Ascending aorta (tissue), 2 donors: Measurements from ENCODE around the gene OR8H3. TPM values are rescaled to one million over a fixed set of nuclear protein-coding genes. Genes with fewer than 3 reads are reported as not detected.
"Not testable (repeated sequence)": the region's sequence is repeated elsewhere in the genome, so short reads cannot be mapped to it uniquely, and the experiment has no call there.

ENCODE experiments used
- DNase-seq, 2 donors: peaks; one replicate each; pipeline ENCODE4 v3.0.0-alpha.2; 2019; ENCODE audit warnings: low spot score in 2 of 2
- H3K27ac ChIP-seq, 2 donors: fragments of 200-600 bp; sonication (generic); one replicate each; pipeline ENCODE4 v1.5.1; 2016 to 2017; ENCODE audit warnings: mild to moderate bottlenecking in 1 of 2
- H3K27me3 ChIP-seq: fragments of 200-600 bp; sonication (generic); one replicate; pipeline ENCODE4 v1.5.1; 2017
- H3K36me3 ChIP-seq, 2 donors: fragments of 200-600 bp; sonication (generic); one replicate each; pipeline ENCODE4 v1.5.1; 2016
- H3K4me1 ChIP-seq, 2 donors: fragments of 200-600 bp; sonication (generic); one replicate each; pipeline ENCODE4 v1.5.1; 2016 to 2017; ENCODE audit warnings: mild to moderate bottlenecking in 1 of 2
- H3K4me3 ChIP-seq, 2 donors: fragments of 200-600 bp; sonication (generic); one replicate each; pipeline ENCODE4 v1.5.1; 2016 to 2017; ENCODE audit warnings: mild to moderate bottlenecking in 1 of 2
- H3K9me3 ChIP-seq, 2 donors: fragments of 200-600 bp; sonication (generic); one replicate each; pipeline ENCODE4 v1.5.1; 2016
- intact Hi-C: fragments of 100-400 bp; cut with DNase I; formaldehyde crosslinking; loops from one replicate; pipeline ENCODE4 v1.15.1; 2023
- total RNA-seq: library from RNA; depleted of rRNA; stranded (reverse); fragments of >200 nt; gene quantifications from one replicate; pipeline ENCODE4 v1.1.0, GENCODE V29; 2016
- TF ChIP-seq, protein P1 (sequence below), 3 experiments: fragments of 200-600 bp in 2 of 3; fragments of 450-650 bp in 1 of 3; sonication (generic) in 2 of 3; IDR thresholded peaks; one replicate each; pipeline ENCODE4 v1.5.1; 2016 to 2019; ENCODE audit warnings: antibody characterized with exemption in 3 of 3, mild to moderate bottlenecking in 1 of 3, moderate library complexity in 1 of 3

Gene OR8H3
- not detected for total RNA-seq

- H3K27me3 ChIP-seq = no peaks in the 10 kb centered on the region
- no peaks in the 10 kb centered on the region for H3K36me3 ChIP-seq
- H3K27ac ChIP-seq = no peak within 1 kb of the TSS
- no peak for DNase-seq
- TF ChIP-seq, protein P1, sequence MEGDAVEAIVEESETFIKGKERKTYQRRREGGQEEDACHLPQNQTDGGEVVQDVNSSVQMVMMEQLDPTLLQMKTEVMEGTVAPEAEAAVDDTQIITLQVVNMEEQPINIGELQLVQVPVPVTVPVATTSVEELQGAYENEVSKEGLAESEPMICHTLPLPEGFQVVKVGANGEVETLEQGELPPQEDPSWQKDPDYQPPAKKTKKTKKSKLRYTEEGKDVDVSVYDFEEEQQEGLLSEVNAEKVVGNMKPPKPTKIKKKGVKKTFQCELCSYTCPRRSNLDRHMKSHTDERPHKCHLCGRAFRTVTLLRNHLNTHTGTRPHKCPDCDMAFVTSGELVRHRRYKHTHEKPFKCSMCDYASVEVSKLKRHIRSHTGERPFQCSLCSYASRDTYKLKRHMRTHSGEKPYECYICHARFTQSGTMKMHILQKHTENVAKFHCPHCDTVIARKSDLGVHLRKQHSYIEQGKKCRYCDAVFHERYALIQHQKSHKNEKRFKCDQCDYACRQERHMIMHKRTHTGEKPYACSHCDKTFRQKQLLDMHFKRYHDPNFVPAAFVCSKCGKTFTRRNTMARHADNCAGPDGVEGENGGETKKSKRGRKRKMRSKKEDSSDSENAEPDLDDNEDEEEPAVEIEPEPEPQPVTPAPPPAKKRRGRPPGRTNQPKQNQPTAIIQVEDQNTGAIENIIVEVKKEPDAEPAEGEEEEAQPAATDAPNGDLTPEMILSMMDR (IDR thresholded peaks at IDR 0.05) = no peak
- H3K9me3 ChIP-seq = no peaks in the 10 kb centered on the region
- H3K4me3 ChIP-seq = no peak within 1 kb of the TSS
- intact Hi-C loops = no loop called here
- no peaks in the 10 kb centered on the region for H3K4me1 ChIP-seq
Observed at GRCh38 chr11:56122073-56122472, at the start of gene OR8H3. OR8H3 (plus strand) TSS chr11:56122373; CDS start chr11:56122373, 0 bp downstream.

DNA sequence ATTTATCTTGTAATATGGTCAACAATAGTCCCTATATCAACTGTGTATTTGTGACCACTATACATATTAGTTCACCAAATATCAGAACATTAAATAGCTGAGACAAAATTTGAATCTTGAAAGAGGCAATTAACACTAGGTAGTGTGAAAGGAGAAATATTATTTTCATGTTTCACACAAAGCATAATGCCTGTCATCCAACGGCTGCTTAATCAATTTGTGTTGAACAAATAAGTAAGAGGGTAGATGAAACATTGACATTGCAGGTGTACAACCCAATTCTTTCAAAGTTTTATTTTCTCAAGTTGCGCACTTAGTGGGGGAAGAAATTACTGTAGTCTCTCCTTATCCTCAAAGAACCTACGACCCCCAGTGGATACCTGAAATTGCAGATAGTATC, 32.5 kb upstream of the OR8H3 start:
- Histone ChIP-seq H3K4me3 (no peak overlapping the region), H3K9me3 (no peaks in the 10 kb centered on the region), H3K36me3 (no peaks in the 10 kb centered on the region), H3K27me3 (no peaks in the 10 kb centered on the region), H3K27ac (no peak overlapping the region), H3K4me1 (no peaks in the 10 kb centered on the region)
- intact Hi-C loops = no loop called here
- DNase-seq = no peak
- TF ChIP-seq, protein P1 (IDR thresholded peaks at IDR 0.05) = no peak

- TF ChIP-seq, protein P1 (IDR thresholded peaks at IDR 0.05) = no peak
- H3K9me3 ChIP-seq = no peaks in the 10 kb centered on the region
- H3K27ac ChIP-seq = no peak within 1 kb of the TSS
- no peaks in the 10 kb centered on the region for H3K4me1 ChIP-seq
- no peaks in the 10 kb centered on the region for H3K36me3 ChIP-seq
- intact Hi-C loops = no loop called here
- no peak within 1 kb of the TSS for H3K4me3 ChIP-seq
- H3K27me3 ChIP-seq = no peaks in the 10 kb centered on the region
- DNase-seq = no peak
Observed at GRCh38 chr11:56093008-56093407, 29.2 kb upstream of the OR8H3 start, which contains the start of gene OR8I2. OR8I2 (plus strand) TSS chr11:56093308; CDS start chr11:56093308, 0 bp downstream.

DNA sequence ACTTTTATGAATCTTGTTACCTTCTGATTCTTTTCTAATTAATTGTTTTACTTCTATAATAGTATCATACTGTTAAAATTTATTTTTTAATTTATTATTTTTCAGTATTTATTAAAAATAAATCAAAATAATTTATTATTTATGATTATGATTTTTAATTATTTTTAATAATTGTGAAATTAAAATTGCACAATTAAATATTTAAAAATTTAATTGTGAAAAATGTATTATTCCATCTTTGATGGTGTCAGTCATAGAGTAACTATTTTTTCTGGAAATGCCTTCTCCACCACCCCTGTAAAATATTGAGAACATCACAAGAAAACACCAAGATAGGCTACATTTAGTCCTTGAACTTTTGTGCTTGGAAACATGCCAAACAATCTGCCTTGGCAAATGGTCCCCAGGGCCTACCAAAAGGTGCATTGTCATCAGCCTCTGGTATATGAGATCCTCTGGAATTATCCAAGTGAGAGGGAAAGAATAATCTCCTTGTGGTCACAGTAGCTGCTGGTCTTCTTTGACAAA, 18.9 kb upstream of the OR8H3 start, which contains the start of gene OR8H2:
Gene OR8H2 (plus strand): TSS at position 478 of the 528 bp plus-strand sequence. CDS start 1,356 bp downstream, outside the sequence.
- TF ChIP-seq, protein P1 (IDR thresholded peaks at IDR 0.05) = no peak
- H3K27me3 ChIP-seq = no peaks in the 10 kb centered on the region
- no peak for DNase-seq
- intact Hi-C loops = no loop called here
- no peaks in the 10 kb centered on the region for H3K9me3 ChIP-seq
- no peaks in the 10 kb centered on the region for H3K4me1 ChIP-seq
- no peak within 1 kb of the TSS for H3K4me3 ChIP-seq
- H3K36me3 ChIP-seq = no peaks in the 10 kb centered on the region
- no peak within 1 kb of the TSS for H3K27ac ChIP-seq

- TF ChIP-seq, protein P1 (IDR thresholded peaks at IDR 0.05) = no peak
- intact Hi-C loops = no loop called here
- no peak for DNase-seq
- no peaks in the 10 kb centered on the region for H3K36me3 ChIP-seq
- H3K27me3 ChIP-seq = no peaks in the 10 kb centered on the region
- no peaks in the 10 kb centered on the region for H3K9me3 ChIP-seq
- H3K4me1 ChIP-seq = no peaks in the 10 kb centered on the region
- H3K27ac ChIP-seq = no peak within 1 kb of the TSS
- H3K4me3 ChIP-seq = no peak within 1 kb of the TSS
Observed at GRCh38 chr11:56140151-56140661, 18.0 kb downstream of the OR8H3 start, which contains the start of gene OR8J3. OR8J3 (minus strand) TSS chr11:56140201; CDS start chr11:56137718, 2,483 bp downstream.

- not testable (repeated sequence) for H3K4me1 ChIP-seq
Observed at GRCh38 chr11:56143681-56144080, 21.5 kb downstream of the OR8H3 start.

More at GRCh38 chr11:56143681-56144080, 21.5 kb downstream of the OR8H3 start:
- H3K4me3 ChIP-seq, H3K9me3 ChIP-seq, DNase-seq, H3K27me3 ChIP-seq, H3K27ac ChIP-seq, H3K36me3 ChIP-seq, intact Hi-C loops: not testable (repeated sequence)
